Large intestine (tissue), 3 donors: Measurements from ENCODE around the gene SPDYE5. TPM values are rescaled to one million over a fixed set of nuclear protein-coding genes. Genes with fewer than 3 reads are reported as not detected.
"Not testable (repeated sequence)": the region's sequence is repeated elsewhere in the genome, so short reads cannot be mapped to it uniquely, and the experiment has no call there.

Experiments used
- DNase-seq, 2 donors: peaks; one replicate each; pipeline versions ENCODE4 v3.0.0 to v3.0.0-alpha.2; 2013
- H3K27ac ChIP-seq: one replicate; pipeline ENCODE4 v1.5.1; 2013; ENCODE audit warnings: low read length
- H3K27me3 ChIP-seq: 2 replicates; pipeline ENCODE4 v1.6.1; 2013; ENCODE audit warnings: low read length; ENCODE audit not compliant: control insufficient read depth, insufficient read depth
- H3K36me3 ChIP-seq: 2 replicates; pipeline ENCODE4 v1.6.1; 2013; ENCODE audit warnings: low read length; ENCODE audit not compliant: control insufficient read depth, insufficient read depth
- H3K4me1 ChIP-seq: one replicate; pipeline ENCODE4 v1.6.1; 2013; ENCODE audit warnings: low read length; ENCODE audit not compliant: control insufficient read depth, insufficient read depth
- H3K4me3 ChIP-seq: one replicate; pipeline ENCODE4 v1.5.1; 2013; ENCODE audit warnings: low read length
- H3K9me3 ChIP-seq: one replicate; pipeline ENCODE4 v1.6.1; 2013; ENCODE audit warnings: mild to moderate bottlenecking, low read depth, low read length, moderate library complexity; ENCODE audit not compliant: control insufficient read depth
- WGBS: methylation state at CpG from one replicate; pipeline ENCODE4 v1.1.5; 2013; ENCODE audit warnings: low lambda C conversion rate; ENCODE audit not compliant: insufficient coverage; 5-methylcytosine and 5-hydroxymethylcytosine counted together
- polyA plus RNA-seq: library from polyadenylated mRNA; unstranded; fragments of 120-200 nt; gene quantifications from one replicate; pipeline ENCODE4 v1.2.1, GENCODE V29; 2013

The SPDYE5 gene
- polyA plus RNA-seq, 1 donor, result 2.0 TPM

DNA sequence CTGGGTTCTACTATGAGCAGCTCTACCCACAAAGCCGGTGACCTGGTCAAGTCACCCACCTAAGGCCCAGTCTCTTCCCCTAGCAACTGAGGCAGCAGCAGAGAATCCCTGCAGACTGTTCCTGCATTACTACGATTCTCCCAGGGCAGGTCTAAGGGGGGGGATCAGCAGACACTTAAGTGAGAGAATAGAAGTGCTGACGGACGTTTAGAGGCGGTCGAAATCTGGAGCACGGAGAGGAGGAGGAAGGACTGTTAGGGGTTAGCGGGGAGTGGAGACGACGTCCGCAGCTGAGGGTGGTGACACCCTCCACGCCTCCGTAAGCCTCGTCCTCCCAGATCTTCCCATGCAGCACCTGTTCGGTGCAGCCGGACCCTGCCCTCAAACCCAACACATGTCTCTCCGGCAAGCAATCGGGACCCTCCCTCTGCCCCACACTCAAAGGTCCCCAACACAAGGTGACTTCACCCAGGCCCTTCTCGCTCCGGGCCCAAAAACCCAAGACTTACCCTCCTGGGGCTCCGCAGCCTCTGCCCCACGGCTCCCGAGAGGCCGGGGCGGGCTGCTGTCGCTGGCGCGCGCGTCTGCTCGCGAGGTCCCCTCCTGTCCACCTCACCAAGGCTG lies 6.7 kb upstream of the SPDYE5 start:
- Histone ChIP-seq H3K4me3 (peak overlapping the region; percentile 64), H3K27ac (peak overlapping the region; percentile 81)
- H3K4me1 ChIP-seq, H3K9me3 ChIP-seq, H3K27me3 ChIP-seq, H3K36me3 ChIP-seq: not testable (repeated sequence)
- no CpG with 5 or more reads among the region's 32 CpGs for WGBS
- DNase-seq, result peak; percentile 0 to 22

DNA sequence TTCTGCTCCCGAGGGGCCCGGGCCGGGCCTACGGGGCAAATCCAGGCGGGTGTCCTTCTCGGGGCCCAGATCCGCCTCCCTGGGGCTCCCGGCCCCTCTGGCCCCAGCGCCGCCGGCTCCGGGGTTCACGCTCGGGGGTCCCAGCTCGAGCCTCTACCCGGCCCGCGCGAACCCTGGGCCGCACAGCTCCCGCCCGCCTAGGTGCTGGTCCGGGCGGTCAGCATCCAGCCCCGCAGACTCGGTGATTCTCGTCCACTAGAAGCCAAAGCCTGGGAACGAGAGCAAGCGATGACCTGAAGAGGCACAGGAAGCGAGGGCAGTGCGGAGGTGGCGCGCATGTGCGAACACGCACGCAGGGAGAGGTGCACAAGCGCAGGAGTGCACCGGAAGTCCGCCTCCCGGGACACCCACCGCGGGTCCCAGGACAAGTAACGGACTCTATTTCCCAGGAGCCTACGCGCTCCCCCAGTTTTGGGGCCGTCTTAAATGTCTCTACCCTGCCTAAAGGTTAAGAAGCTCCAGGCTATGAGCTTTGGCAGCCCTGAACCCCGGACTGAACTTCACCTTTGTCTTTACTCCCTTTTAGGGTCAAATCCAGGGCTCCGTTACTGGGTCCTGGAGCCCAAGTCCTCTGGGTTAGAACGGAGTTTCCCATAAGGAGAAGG lies 6.0 kb upstream of the SPDYE5 start, which contains the start of gene POM121C:
Gene POM121C, minus strand, starts transcription at position 321 of the 665 bp plus-strand sequence. CDS start 44,803 bp downstream, outside the sequence.
- Histone ChIP-seq H3K27ac (peak within 1 kb of the TSS; percentile 81), H3K4me3 (peak within 1 kb of the TSS; percentile 64)
- no CpG with 5 or more reads among the region's 49 CpGs for WGBS
- not testable (repeated sequence) for H3K36me3 ChIP-seq, H3K9me3 ChIP-seq, H3K4me1 ChIP-seq, H3K27me3 ChIP-seq
- peak; percentile 93 for DNase-seq

DNA sequence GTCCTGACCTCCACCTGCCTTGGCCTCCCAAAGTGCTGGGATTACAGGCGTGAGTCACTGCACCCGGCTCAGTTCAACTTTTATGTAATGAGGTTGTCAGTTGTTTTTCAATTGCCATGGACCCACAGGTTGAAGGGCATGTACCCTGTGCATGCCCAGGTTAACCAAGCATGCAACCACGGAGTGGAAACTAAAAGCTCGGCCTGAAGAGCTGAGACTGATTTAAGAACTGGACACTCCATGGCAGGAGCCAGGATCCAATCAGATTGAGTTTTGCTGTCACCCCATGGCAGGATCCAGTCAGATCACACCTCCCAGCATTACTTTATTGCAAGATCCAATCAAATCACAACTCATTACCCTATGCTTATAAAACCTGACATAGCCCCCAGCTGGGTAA lies 16.9 kb downstream of the SPDYE5 start:
- H3K27me3 ChIP-seq, DNase-seq, H3K27ac ChIP-seq, H3K4me1 ChIP-seq, H3K4me3 ChIP-seq, H3K36me3 ChIP-seq, H3K9me3 ChIP-seq: not testable (repeated sequence)
- no CpG with 5 or more reads among the region's 4 CpGs for WGBS

DNA sequence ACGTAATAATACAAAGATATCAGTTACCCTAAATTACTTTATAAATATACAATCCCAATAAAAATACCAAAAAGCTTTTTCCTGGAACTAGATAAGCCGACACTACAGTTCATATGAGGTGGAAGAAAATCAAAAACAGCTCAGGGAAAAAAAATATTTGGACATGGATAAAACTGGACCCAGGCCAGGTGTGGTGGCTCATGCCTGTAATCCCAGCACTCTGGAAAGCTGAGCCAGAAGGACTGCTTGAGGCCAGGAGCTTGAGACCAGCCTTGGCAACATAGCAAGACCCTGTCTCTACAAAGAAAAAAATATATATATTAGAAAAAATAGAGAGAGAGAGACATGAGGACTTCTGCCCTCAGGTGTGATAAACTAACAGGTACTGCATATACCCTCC lies 26.7 kb downstream of the SPDYE5 start:
- not testable (repeated sequence) for H3K4me1 ChIP-seq, H3K27me3 ChIP-seq, H3K4me3 ChIP-seq, DNase-seq, H3K9me3 ChIP-seq, H3K27ac ChIP-seq
- no CpG with 5 or more reads among the region's 2 CpGs for WGBS
- peaks cover 12% of the 10 kb centered on the region for H3K36me3 ChIP-seq

DNA sequence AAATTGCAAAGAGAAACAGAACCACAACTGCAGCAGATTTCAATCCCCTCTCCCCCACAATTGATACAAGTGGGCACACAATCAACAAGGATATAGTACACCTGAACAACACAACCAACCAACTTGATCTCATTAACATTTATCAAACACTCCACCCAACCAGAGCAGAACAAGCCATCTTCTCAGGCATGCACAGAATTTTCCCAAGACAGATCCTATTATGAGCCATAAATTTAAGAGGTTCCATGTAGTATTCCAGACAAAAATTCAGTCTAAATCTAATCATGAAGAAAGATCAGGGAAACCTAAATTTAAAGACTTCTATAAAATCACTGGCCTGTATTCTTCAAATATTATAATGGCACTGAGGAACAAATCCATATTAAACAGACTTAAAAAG lies 29.6 kb downstream of the SPDYE5 start:
- DNase-seq, H3K27ac ChIP-seq, H3K27me3 ChIP-seq, H3K9me3 ChIP-seq, H3K4me1 ChIP-seq, H3K4me3 ChIP-seq: not testable (repeated sequence)
- peaks cover 17% of the 10 kb centered on the region for H3K36me3 ChIP-seq

DNA sequence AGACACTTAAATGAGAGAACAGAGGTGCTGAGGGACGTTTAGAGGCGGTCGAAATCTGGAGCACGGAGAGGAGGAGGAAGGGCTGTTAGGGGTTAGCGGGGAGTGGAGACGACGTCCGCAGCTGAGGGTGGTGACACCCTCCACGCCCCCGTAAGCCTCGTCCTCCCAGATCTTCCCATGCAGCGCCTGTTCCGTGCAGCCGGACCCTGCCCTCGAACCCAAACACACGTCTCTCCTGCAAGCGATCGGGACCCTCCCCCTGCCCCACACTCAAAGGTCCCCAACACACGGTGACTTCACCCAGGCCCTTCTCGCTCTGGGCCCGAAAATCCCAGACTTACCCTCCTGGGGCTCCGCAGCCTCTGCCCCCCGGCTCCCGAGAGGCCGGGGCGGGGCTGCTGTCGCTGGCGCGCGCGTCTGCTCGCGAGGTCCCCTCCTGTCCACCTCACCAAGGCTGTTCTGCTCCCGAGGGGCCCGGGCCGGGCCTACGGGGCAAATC lies 35.2 kb downstream of the SPDYE5 start:
- peak overlapping the region; percentile 76 for H3K4me3 ChIP-seq
- not testable (repeated sequence) for H3K9me3 ChIP-seq, H3K27me3 ChIP-seq, H3K4me1 ChIP-seq
- H3K27ac ChIP-seq, result peak overlapping the region; percentile 69
- peaks cover 11% of the 10 kb centered on the region for H3K36me3 ChIP-seq
- DNase-seq, result peak in 1 of 2 donors; percentile 34
- WGBS, result no CpG with 5 or more reads among the region's 37 CpGs

DNA sequence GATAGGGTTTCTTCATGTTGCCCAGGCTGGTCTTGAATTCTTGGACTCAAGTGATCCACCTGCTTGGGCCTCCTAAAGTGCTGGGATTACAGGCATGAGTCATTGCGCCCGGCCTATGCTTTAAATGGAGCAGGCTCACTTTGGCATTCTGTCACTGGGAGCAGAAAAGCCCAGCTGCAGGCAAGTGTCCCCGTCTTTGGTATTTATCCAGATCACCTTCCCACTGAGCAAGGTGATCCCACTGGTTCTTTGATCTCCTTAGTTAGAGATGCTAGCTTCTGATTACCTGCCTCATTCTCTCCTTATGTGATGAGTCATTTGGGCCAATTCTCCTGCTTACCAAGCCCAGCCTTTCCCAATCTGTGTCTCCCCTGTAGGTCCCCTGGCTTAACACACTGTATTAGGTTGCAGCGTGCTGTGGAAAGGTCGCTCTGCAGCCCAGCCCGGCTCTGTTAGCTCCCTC lies 39.3 kb downstream of the SPDYE5 start:
- Histone ChIP-seq H3K4me1 (no peaks in the 10 kb centered on the region), H3K36me3 (no peaks in the 10 kb centered on the region), H3K27ac (no peak overlapping the region), H3K4me3 (no peak overlapping the region), H3K9me3 (no peaks in the 10 kb centered on the region), H3K27me3 (no peaks in the 10 kb centered on the region)
- DNase-seq, result no peak
- WGBS, result no CpG with 5 or more reads among the region's 6 CpGs

DNA sequence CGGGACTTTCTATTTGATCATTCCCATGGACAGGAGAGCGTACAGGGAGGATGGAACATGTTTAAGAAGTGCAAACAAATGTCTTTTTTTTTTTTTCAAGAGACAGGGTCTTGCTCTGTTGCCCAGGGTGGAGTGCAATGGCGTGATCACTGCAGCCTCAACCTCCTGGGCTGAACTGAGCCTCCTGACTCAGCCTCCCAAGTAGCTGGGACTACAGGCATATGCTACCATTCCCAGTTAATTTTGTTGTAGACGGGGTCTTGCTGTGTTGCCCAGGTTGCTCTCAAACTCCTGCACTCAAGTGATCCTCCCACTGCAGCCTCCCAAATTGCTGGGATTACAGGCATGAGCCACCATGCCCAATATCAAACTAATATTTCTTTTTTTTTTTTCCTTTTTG lies 40.5 kb downstream of the SPDYE5 start:
- Histone ChIP-seq H3K4me1 (no peaks in the 10 kb centered on the region), H3K27me3 (no peaks in the 10 kb centered on the region), H3K9me3 (no peaks in the 10 kb centered on the region), H3K4me3 (no peak overlapping the region), H3K36me3 (no peaks in the 10 kb centered on the region), H3K27ac (no peak overlapping the region)
- no peak for DNase-seq
- no CpG with 5 or more reads among the region's 4 CpGs for WGBS

DNA sequence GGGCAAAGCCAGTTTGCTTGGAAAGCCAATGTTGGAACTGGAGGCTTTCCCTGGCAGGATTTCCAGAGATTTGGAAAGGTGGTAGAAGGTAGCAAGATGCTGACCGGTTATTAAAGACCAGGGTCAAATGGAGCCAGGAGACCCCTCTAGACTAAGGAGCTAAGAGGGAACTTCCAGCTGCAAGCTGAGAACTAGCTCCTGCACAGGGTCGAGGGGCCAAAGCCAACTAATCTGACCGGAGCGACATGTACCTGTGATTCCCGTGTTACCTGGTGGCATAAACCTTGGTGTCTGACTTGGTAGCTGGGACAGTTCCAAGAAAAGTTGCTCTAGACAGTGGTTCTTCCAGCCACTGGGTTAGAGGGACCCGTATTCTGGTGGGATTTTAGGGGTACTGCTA lies 41.8 kb downstream of the SPDYE5 start:
- Histone ChIP-seq H3K36me3 (no peaks in the 10 kb centered on the region), H3K4me3 (no peak overlapping the region), H3K27ac (no peak overlapping the region), H3K27me3 (no peaks in the 10 kb centered on the region), H3K4me1 (no peaks in the 10 kb centered on the region), H3K9me3 (no peaks in the 10 kb centered on the region)
- no peak for DNase-seq
- WGBS, result no CpG with 5 or more reads among the region's 6 CpGs

DNA sequence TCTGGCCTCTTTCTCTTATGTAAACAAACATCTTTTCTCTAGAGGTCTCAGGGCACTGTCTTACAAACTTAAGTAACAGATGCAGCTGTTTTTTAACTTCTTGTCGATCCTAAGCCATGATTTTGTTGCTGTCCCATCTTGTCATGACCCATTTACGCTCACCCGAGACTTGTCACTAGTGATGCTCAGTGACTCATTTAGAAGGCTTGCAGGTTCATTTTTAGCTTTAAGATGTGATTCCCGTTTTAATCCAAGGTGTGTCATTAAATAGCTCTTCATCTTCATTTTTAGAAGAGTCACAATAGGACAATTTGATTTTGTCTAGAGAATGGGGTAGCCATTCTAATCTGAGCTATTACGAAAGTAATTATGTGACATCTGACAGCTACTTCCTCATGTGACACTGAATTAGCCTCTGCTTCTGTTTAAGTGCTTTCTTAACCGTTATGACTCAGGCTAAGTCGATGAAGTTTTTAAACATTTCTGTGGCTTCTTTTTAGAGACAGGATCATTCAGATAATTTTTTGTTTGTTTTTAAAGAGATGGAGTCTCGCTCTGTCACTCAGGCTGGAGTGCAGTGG lies 42.7 kb downstream of the SPDYE5 start:
- DNase-seq, result no peak
- 72% methylated on average over 2 of the region's 8 CpGs for WGBS
- H3K36me3 ChIP-seq, result no peaks in the 10 kb centered on the region
- no peak overlapping the region for H3K27ac ChIP-seq
- H3K4me1 ChIP-seq, result no peaks in the 10 kb centered on the region
- no peak overlapping the region for H3K4me3 ChIP-seq
- H3K9me3 ChIP-seq, result no peaks in the 10 kb centered on the region
- no peaks in the 10 kb centered on the region for H3K27me3 ChIP-seq
